Hematopoietic multipotent progenitor cell treated with erythropoietin and hydrocortisone succinate and interleukin-3 and kit ligand, for 6 days (in vitro differentiated cells): ENCODE results near the gene SPO11.

ENCODE experiments used
- DNase-seq: peaks from one replicate; pipeline ENCODE4 v3.0.0-alpha.2; 2015

The SPO11 gene

DNA sequence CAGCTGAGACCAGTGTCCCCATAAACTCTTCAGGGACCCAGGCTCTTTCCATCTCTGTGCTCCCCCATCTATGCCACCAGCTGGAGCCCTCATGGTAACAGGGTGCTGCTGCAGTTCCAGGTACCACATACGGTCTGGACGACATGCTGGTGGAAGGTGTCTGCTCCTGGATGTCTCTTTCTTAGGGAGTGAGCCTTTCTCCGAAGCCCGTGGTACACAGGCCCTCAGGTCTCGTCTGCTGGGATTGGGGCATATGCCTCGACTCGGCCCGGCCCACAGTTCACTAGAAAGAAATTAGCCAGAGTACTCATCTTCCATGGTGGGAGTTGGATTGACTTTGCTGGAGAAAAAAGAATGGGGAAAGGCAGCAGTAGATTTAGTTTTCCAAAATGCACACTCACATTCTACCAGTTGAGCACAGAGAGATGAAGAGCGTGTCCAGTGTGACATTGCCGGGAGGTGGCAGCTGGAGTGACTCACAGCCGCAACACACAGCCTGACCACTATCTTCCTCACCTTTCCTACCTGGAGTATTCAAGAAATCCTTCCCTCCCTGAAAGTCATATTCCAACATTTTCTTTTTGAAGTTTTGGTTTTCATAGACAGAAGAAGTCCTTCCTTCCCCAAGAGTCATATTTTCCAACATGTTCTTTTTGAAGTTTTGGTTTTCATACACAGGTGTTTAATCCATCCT lies 18.6 kb upstream of the SPO11 start:
- DNase-seq: no peak

DNA sequence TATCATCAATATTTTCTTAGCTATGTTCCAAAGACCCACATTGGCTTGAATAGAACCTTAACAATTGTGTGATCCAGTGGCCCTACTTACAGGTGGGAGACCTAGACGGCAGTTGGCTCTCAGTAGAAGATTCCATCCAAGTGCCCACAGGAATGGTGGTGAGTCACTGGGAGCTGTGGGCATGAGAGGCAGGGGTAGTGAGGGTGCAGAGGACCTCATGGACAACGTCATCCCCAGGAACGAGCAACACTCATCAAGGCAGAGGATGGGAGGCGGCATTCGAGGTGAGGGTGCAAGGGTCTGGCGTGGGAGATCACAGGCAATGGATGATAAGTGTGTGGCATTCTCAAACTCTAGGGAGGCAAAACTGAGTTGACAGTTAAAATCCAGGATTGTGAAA lies 17.5 kb upstream of the SPO11 start:
- no peak for DNase-seq

DNA sequence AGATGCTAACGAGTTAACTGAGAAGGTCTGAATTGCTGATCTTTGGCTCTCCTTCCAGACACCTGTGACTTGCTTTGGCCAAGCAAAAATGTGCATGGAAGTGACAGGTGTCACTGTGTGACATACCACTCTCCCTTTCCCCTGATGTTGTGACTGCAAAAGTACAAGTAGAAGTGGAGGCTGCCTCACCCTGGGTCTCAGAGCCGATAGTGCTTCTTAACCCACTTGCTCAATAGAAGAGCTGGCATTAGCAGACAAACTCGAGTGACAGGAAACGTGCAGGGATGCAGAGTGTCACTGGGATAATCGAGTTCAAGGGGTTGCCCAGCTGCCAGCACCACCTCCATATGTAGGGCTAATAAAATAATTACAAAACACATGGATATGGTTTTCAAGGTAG lies 16.4 kb upstream of the SPO11 start:
- no peak for DNase-seq

DNA sequence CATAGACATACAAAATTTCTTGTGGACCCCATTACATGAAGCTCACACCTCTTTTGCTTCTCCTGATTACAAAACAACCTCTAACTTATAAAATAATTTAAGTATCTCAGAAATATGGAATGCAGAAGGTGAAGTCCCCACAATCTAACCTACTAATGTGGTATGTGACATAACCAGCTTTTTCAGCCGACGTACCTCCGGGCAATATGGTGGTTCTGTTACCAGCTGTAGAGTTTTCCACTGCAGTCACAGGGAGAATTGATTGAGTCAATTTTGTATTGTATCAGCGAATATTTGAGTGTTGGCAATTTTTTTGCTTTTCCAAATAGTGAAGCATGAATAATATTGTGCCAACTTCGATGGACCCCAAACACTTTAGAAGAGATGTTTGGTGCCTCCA lies 15.7 kb upstream of the SPO11 start:
- DNase-seq: no peak

DNA sequence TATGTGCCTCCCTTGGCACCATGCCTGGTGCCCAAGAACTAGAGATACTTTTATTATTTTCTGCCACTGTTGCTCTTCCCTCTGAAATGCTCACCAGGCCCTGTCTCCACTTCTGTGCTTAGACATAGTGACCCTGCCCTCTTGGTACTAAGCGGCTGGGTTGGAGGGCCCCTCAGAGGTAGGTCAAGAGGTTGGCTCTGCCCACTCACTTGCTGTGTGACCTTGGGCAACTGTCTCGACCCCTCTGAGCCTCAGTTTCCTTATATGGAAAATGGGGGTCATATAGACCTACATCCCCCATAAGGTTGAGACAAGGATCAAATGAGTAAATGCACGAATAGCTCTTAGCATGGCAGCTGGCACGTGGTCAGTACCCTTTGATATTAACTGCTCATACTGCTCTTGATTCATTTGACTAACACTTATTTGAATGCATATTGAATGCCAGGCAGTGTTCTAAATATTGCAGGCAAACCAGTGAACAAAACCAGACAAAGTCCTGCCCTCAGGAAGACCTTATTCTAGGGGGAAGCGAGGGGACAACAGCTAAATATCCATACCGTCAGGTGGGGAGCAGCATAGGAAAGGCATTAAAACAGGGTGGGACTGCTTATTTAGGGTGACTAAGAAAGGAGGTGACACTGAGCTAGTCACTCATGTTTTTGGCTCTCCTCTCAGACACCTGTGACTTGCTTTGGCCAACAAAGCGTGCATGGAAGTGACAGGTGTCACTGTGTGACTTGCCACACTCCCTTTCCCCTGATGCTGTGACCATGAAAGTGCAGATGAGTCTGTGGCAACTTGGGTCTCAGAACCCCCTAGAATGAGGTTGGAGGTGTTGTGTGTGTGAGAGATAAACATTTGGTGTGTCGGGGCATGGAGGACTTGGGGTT lies 14.3 kb upstream of the SPO11 start:
- no peak for DNase-seq

DNA sequence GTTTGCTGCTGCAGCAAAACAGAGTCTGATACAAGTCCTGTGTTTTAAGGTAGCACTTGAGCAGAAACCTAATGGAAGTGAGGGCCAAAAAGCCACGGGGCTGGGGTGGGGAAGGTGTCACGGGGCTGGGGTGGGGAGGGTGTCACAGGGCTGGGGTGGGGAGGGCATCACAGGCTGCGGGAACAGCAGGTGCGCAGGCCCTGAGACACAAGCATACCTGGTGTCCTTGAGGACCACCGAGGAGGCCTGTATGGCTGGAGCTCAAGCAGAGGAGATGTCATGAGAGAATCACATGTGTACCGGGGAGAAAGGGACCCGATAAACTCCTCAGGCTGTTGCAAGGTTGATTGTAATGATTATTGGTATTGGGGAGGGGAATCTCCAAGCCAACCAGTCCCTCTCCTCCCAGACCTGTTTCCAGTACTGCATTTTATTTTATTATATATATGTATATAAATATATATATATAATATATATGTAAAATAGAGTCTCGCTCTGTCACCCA lies 13.6 kb upstream of the SPO11 start:
- no peak for DNase-seq

DNA sequence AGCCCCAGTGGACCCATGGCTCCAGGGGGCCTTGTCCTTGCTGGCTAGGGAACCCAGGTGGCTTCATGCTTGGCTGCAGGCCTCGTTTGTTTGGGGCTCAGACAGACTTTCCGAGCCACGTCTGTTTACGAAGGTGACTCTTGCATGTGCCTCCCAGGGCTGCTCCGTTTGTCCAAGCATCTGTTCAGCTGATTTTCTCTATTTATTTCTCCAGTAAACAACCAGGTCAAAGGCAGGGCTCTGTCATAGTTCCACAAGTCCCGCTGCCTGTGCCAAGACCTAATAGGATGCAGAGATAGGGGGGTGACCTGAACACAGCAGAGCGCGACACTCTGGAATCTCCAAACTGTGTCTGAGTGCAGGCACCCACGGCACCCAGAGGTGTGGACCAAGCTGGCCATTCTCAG lies 12.8 kb upstream of the SPO11 start:
- no peak for DNase-seq

DNA sequence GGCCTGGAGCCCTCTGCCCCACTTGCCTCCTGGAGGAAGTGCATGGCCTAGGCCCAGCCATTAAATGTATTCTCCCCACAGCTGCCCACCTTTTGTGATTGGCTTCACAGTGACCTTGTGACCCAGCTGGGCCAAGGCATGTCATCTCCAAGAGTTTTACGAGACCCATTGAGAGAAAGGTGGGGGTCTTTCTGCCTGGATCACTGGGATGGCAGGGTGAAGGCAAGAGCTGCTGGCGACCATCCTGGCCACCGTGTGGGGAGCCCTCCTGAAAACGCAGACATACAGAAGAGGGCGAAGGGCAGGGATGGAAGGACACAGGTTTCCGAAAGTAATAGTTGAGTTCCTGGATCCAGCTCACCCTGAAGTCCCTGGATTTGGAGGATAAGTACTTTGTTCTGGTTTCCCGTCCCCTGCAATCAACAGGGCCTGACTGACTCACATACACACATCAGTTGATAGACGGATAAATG lies 12.3 kb upstream of the SPO11 start:
- no peak for DNase-seq

DNA sequence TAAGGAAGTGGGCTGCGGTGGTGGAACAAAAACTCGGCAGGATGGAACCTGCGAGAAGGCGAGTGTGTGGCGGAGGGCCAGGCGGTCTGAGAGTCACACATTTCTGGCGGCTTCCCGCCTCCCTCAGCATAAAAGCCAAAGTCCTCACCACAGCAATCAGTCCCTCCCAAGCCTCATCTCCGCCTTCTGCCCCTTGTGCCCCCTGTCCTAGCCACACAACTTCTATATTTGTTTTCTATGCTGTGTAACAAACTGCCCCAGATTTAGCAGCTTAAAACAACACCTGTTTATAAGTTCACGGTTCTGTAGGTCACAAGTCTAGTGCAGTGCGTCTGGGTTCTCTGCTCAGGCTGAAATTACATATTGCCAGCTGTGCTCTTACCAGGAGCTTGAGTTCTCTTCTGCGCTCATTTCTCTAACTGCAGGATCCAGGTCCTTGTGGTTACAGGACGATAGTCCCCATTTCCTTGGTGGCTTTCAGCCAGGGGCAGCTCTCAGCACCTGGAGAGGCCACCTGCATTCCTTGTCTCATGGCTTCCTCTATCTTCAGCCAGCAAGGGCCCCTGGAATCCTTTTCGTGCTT lies 11.7 kb upstream of the SPO11 start:
- DNase-seq: no peak

DNA sequence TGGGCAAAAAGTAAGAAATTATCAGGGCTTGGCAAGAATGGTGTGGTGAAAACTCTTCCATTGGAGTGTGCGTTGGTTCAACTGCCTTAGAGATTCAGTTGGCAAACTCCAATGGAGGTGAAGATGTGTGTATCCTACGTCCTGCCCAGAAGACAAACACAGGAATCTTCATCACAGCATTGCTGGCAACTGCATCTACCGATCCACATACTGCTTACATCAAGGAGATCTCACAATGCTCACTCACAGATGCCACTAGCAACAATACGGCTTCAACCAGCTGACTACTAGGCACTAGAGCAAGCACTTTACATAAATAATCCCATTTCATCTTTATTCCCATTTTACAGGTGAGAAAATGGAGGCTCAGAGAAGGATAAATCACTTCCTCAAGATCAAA lies 10.0 kb upstream of the SPO11 start:
- DNase-seq: no peak

DNA sequence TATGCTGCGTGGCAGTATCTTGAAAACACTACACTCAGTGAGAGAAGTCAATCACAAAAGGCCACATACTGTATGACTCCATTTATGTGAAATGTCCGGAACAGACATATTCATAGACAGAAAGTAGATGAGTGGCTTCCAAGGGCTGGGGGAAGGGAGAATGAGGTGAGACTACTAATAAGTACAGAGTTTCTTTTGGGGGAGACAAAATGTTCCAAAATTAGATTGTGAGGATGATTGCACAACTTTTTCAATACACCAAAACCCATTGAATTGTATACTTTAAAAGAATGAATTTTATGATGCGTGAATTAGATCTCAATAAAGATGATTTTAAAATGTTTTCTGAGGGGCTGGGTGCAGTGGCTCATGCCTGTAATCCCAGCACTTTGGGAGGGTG lies 9.2 kb upstream of the SPO11 start:
- no peak for DNase-seq

DNA sequence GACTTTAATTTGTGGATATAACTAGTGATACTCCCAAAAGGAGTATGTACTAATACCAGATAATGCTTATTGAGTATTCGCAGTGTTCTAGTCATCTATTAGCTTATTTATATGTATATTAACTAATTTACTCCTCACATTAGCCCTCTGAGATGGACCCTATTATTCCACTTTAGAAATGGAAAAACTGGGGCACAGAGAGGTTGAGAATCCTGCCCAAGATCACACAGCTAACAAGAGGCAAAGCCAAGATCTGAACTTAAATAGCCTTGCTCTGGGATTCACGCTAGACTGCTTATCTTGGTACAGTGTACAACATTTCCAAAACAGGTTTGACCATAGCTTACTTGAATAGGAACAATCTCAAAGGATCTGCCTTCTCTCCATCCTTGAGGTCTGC lies 8.5 kb upstream of the SPO11 start:
- DNase-seq: no peak

DNA sequence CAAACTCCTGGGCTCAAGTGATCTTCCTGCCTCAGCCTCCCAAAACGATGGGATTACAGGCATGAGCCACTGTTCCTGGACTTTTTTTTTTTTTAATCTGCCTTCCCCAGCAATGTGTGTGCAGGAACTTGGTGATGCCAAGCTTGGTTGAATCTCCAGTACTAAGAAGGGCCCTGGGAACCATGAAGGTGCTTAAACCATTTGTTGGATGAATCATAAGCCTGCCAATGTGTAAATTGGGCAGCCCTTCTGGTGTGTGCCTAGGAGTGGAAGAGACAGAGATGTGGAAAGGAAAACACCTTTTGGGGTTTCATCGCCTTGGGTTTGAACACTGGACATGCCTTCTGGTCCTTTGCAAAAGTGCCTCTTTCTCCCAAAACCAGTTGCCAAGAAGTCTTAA lies 7.1 kb upstream of the SPO11 start:
- DNase-seq: no peak

DNA sequence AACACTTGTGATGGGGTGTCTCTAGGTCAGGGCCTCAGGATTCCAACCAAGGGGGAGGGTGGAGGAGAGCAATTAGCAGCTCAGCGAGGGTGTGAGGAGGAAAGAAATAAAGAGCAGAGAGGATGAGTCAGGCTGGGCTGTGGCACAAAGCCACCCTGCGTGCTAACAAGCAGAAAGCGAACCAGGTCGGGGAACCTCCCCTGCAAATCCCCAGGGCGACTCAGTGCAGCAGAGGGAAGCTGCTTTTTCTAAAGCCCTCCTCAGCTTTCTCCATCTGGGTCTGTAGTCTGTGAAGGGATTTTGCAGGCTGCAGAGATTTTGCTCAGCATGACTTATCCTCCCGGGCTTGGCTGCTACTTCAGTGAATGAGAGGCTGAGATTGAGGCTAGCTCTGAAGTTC lies 6.6 kb upstream of the SPO11 start:
- no peak for DNase-seq

DNA sequence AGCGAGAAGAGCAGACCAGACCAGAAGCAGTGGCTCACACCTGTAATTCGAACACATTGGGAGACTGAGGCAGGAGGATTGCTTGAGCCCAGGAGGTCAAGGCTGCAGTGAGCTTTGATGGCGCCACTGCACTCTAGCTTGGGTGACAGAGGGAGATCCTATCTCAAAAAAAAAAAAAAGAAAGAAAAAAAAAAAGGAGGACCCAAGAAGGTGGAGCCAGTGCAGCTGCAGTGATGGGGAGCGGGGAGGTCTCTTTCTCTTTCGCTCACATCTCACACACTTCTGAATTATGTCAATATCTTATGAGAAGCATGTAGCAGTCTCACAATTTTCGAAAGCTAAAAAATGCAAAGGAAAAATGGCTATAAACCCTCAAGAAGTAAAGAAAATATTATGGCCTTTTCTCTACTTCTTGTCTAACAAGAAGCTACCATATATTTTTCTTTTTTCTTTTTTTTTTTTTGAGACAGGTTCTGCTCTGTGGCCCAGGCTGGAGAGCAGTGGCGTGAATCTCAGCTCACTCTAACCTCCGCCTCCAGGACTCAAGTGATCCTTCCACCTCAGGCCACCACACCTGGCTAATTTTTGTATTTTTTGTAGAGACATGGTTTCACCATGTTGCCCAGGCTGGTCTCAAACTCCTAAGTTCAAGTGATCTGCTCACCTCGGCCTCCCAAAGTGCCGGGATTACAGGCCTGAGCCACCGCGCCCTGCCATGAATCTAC lies 3.8 kb upstream of the SPO11 start:
- DNase-seq: no peak

DNA sequence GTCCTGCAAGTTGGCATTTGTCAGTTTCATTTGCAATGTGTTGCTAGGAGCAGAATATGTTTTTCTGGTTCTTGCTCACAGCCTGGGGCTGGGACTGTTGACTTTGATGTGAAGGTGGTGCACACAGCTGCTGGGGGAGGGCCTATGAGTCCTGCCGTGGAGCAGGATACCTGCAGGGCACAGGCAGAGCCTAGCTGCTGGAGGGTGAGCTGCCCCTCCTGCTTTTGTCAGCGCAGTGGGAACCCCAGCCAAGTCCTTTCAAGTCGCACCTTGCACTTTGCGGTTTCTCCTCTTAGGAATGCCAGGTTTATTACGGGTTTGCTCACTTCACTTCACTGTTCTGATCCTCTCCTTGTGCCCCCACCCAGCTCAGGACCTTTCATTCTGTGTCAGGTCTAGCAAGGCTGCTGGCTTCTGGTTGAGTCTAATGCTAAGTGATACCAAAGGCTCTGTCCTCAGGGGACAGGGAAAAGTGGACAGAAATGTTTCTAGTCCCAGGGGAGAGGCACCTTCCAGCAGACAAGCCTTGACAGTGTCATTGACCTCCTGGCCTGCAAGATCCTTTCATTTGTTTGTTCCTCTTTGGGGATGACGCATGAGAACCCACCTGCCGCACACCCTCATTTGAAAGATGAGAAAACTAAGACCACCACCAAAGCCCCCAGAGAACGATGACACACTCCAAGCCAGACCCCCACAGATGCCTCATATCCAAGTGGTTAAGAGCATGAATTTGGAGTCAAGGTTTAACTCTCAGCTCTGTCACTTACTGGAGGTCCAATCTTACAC lies 2.7 kb upstream of the SPO11 start:
- no peak for DNase-seq

DNA sequence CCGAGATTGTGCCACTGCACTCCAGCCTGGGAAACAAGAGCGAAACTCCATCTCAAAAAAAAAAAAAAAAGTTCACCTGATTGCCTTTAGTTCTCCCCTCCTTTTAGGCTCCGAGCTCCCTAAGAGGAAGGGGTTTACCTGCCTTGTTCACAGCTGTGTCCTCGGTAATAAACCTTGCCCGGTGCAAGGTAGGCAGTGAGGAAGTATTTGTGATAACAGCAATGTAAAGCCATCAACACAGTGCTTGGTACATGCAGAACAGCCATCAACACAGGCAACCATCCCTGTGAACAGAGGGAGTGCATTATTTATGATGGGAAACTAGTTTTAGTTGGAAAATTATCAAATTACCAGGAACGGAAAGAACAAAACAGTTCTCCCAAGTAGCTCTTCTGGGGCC lies 1.8 kb upstream of the SPO11 start:
- DNase-seq: no peak

DNA sequence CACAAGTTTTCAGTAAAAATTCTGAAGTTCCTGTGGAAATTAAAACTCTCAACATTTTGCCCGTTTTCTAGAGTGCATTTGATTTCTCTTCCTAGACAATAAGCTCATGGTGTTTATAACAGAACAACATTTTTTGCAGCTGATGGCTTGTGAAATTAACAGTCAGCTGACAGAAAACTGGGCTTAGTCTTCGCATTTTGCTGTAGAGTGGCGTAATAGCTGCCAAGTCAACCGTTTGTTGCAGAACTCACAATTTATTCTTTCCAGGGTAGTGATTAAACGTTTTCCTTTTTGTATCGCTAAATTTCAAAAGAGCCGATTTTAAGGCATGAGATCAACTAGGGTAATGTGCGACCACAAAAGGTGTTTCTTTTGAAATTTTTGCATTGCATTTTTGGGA lies 1.4 kb downstream of the SPO11 start:
- no peak for DNase-seq

DNA sequence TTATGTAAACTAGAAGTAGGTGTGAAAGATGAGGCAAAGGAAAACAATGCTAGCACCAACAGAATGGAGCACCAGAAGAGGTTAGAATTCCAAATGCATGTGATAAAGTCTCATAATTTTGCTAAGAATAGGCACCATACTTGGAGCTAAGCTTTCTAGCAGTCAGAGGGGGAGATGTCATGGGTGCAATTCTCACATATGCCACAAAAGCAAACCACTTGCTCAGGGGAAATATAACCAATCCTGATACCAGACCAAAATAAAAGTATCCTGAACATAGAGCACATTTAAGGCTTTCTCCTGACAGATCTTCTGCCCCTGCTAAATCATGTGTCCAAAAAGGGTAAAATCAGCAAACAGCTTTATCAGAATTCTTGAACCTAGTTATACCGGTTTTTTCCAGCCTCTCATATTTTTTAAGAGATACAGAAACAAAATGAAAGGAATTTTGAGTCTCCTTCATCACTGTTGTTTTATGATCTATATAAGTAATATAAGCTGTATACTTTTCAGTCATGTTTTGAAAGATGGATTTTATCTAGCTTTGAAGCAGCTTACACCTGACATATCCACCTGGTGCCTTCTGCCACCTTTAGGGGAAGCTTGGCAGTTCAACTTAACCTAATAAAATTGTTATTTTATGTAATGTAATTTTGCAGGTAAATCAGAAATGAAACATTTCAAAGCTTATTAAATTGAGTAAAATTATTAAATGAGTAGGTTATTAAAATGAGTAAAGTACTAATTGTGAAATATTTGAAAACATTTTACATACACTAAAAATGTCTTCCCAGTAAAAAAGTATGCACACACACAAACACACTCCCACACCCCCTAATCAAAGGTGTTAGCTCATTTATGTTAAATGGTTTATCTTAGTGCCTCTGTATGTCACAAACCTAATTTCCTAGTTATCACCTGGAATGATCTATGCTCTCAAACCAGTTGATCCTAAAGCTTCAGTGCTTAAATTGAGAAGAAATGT lies 2.8 kb downstream of the SPO11 start:
- DNase-seq: no peak

DNA sequence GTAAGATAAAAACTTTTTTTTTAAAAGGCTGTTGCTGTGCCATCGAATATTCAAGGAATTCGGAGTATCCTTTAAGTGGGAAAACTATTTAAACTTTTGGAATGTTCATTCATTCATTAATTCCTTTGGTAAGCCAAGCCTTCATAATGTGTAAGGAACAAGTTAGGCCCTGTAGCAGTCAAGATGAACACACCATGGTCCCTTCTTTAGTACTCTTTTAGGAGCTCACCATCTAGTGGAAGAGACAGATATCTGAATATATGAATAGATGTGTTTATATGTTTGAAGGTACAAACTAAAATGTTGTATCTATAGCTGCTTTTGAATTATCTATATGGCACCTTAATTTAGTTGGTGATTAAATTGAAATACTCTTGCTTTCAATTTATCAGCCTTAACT lies 5.8 kb downstream of the SPO11 start:
- no peak for DNase-seq

DNA sequence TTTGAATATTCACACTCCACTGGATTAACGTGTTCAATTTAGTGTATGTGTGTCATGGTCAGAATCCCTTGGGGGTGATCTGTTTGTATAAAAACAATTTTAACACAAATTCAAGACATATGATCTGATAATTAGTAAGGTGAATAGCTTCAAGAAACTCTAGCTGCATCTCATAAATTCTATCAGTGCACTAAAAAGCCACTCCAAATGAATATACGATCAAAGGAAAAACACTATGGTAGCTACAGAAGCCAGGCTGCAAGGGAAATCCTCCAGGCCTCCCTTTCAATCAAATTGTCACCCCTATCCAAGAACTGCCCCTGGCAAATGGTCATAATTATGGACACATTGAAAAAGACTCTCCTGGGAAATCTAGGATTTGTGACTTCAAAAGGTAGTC lies 12.1 kb downstream of the SPO11 start:
- DNase-seq: no peak
